ENCODE results near the gene ZBTB5.
"Not testable (repeated sequence)": the region's sequence is repeated elsewhere in the genome, so short reads cannot be mapped to it uniquely, and the experiment has no call there.

ZBTB5 gene, protein sequence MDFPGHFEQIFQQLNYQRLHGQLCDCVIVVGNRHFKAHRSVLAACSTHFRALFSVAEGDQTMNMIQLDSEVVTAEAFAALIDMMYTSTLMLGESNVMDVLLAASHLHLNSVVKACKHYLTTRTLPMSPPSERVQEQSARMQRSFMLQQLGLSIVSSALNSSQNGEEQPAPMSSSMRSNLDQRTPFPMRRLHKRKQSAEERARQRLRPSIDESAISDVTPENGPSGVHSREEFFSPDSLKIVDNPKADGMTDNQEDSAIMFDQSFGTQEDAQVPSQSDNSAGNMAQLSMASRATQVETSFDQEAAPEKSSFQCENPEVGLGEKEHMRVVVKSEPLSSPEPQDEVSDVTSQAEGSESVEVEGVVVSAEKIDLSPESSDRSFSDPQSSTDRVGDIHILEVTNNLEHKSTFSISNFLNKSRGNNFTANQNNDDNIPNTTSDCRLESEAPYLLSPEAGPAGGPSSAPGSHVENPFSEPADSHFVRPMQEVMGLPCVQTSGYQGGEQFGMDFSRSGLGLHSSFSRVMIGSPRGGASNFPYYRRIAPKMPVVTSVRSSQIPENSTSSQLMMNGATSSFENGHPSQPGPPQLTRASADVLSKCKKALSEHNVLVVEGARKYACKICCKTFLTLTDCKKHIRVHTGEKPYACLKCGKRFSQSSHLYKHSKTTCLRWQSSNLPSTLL

DNA sequence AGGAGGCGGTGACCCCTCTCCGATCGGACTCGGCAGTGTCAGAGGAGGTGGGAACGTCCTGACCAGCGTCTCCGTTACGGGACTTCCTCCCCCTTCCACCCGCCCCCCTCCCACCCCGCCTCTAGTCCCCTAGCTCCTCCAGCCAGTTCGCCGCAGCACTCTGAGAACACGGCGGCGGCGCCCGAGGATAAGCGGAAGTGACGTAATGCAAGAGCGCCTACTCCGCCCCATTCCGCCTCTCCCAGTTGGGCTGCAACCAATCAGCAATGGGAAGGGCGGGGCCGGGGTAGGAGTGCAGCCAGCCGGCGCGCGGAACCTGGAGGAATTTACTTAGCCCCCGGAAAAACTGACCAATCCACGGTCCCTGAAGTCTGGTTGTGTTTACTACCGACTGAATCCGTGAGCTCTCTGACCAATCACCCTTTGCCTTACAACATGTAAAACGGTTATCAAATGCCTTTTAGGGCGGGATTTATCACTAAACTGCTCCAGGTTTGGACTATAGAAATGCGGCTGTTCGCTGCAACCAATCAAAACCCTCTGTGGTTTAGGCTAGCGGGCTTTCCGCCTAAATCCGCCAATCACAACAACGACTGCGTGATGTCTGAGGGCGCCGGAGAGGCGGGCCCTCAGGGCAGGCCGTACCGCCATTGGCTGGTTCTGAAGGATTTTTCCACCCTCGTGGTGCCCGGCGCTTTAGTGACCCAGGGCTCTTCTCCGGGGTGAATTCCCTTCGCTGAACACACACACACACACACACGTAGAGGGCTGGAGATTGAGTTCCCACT, at the start of gene ZBTB5:
Gene ZBTB5, minus strand, starts transcription at position 202 of the 788 bp plus-strand sequence. CDS start 22,899 bp downstream, outside the sequence.
- no peak for TF ChIP-seq CTCF (IDR thresholded peaks at IDR 0.05; ENCODE audit: insufficient read depth, low read depth, low read length, missing control alignments)
- peak; percentile 100 for DNase-seq (ENCODE audit: low read depth)
- H3K4me3 ChIP-seq (ENCODE audit: low read depth, low read length): peak within 1 kb of the TSS; percentile 91

GRCh38 chr9:37514999-37515398, 49.7 kb upstream of the ZBTB5 start:
- no peak for TF ChIP-seq CTCF (IDR thresholded peaks at IDR 0.05; ENCODE audit: insufficient read depth, low read depth, low read length, missing control alignments)
- H3K4me3 ChIP-seq (ENCODE audit: low read depth, low read length): no peak overlapping the region
- peak; percentile 37 for DNase-seq (ENCODE audit: low read depth)

GRCh38 chr9:37514415-37514814, 49.2 kb upstream of the ZBTB5 start:
- DNase-seq (ENCODE audit: low read depth); H3K4me3 ChIP-seq (ENCODE audit: low read depth, low read length): not testable (repeated sequence)

DNA sequence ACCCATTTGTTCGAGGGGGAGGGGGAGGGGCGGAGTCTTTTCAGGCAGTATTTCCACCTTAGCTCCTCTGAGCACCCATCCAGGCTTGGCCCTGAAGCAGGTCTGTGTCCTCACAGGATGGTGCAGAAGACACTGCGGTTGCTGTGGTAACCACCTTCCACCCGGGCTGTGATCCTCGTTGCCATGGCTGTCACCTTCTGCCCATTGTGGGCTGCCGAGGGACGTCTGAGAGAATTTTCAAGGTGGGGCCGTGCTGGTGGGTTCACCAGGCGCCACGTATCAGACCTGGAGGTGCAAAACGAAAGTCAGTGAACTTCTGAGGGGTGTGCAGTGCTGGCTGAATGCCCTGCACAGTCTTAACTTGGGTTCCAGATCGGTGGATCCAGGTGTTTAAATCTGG, 47.2 kb upstream of the ZBTB5 start:
- DNase-seq (ENCODE audit: low read depth): no peak
- no peak for TF ChIP-seq CTCF (IDR thresholded peaks at IDR 0.05; ENCODE audit: insufficient read depth, low read depth, low read length, missing control alignments)
- no peak overlapping the region for H3K4me3 ChIP-seq (ENCODE audit: low read depth, low read length)

GRCh38 chr9:37511016-37512010, 46.1 kb upstream of the ZBTB5 start:
- DNase-seq (ENCODE audit: low read depth): peak; percentile 48
- TF ChIP-seq CTCF (IDR thresholded peaks at IDR 0.05; ENCODE audit: insufficient read depth, low read depth, low read length, missing control alignments): peak; percentile 40
- no peak overlapping the region for H3K4me3 ChIP-seq (ENCODE audit: low read depth, low read length)

- not testable (repeated sequence) for H3K4me3 ChIP-seq (ENCODE audit: low read depth, low read length)
These were observed 44.8 kb upstream of the ZBTB5 start for GRCh38 chr9:37510053-37510452.

DNA sequence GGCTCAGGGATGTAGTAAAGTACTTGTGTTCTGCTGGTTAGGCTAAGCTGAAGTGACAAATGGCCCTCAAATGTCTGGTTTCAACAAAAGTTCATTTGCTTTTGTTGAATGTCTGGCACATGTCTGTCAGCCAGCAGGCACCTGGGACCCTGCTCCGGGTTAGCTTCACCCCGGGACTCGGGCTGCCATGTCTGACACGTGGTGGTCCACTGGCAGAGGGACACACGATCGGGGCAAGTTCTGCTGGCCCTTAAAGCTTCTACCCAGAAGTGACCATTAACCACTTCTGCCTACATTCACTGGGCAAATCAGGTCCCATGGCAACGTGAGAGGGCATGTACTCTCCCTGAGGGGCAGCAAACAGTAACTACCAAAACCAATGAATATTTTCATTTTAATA, 44.3 kb upstream of the ZBTB5 start:
- H3K4me3 ChIP-seq (ENCODE audit: low read depth, low read length): no peak overlapping the region
- no peak for DNase-seq (ENCODE audit: low read depth)
- TF ChIP-seq CTCF (IDR thresholded peaks at IDR 0.05; ENCODE audit: insufficient read depth, low read depth, low read length, missing control alignments): no peak

More at GRCh38 chr9:37510053-37510452, 44.8 kb upstream of the ZBTB5 start:
- not testable (repeated sequence) for DNase-seq (ENCODE audit: low read depth)
